ENCODE measurements around the gene THOP1.

THOP1 gene

GRCh38 chr19:2856457-2857050 is 71.3 kb downstream of the THOP1 start:
- FAIRE-seq = no peak

- FAIRE-seq = no peak
Observed at GRCh38 chr19:2858864-2859263, 73.6 kb downstream of the THOP1 start.

- FAIRE-seq = no peak
Observed at GRCh38 chr19:2863816-2864215, 78.5 kb downstream of the THOP1 start.
